T-helper 1 cell treated with Interleukin-12 subunit alpha and Interleukin-12 subunit beta and Interleukin-4 antibody, amounts not matched to agents 30 μg/mL and 1 μg/mL, for 36 hours (primary cell): ENCODE data around the gene STAT4.

Source experiments
- H3K27ac Mint-ChIP-seq: one replicate; pipeline ENCODE4 v1.8.0; 2021; ENCODE audit warnings: mild to moderate bottlenecking, mixed read lengths
- H3K27me3 Mint-ChIP-seq: one replicate; pipeline ENCODE4 v1.8.0; 2021; ENCODE audit warnings: low read depth, mixed read lengths
- H3K36me3 Mint-ChIP-seq: one replicate; pipeline ENCODE4 v1.8.0; 2021; ENCODE audit warnings: low read depth, mixed read lengths
- H3K4me1 Mint-ChIP-seq: one replicate; pipeline ENCODE4 v1.8.0; 2021; ENCODE audit warnings: low read depth, mixed read lengths
- H3K4me3 Mint-ChIP-seq: one replicate; pipeline ENCODE4 v1.8.0; 2021; ENCODE audit warnings: mild to moderate bottlenecking, moderate library complexity, mixed read lengths
- H3K9me3 Mint-ChIP-seq: one replicate; pipeline ENCODE4 v1.8.0; 2021; ENCODE audit warnings: mixed read lengths

STAT4 gene

DNA sequence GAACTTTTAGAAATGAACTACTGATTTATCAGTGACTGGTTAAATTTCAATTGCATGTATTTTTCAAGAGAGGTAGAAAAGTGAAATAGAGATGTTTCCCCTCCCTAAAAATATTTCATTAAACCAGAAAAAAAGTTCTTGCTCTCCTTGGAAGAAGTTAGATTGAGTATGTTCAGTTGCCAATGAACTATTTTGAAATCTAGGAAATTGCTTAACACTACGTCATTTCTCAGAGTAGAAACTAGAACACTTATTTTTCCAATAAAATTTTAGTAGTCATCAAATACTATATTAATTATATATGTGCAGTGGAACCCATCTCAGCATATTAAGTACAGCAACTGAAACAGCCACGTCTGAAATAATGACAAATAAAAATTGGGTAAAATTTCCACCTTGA is 85.0 kb downstream of the STAT4 start:
- Mint-ChIP-seq H3K27me3 (no peaks in the 10 kb centered on the region), H3K4me3 (peak overlapping the region; percentile 83), H3K9me3 (no peaks in the 10 kb centered on the region), H3K4me1 (peaks cover 64% of the 10 kb centered on the region), H3K27ac (peak overlapping the region; percentile 82), H3K36me3 (peaks cover 55% of the 10 kb centered on the region)

DNA sequence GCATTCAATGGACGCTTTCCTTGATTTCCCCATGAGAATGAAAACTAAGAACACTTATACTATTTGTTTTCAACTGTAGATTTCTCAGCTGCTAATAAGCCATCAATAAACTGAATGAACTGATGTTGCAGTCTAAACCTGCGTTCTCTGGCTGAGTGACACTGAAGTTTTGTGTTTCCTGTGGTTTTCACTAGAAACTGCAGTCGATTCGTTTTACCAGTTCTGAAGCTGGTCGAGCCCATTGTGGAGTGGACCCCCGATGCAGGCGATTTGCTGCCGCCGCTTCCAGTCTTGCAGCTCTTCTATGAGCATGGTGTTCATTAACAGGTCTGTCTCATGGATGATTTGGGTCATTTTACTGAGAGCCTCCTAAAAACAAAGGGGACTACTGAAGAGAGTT is 86.2 kb downstream of the STAT4 start:
- Mint-ChIP-seq H3K4me1 (peaks cover 57% of the 10 kb centered on the region), H3K27me3 (no peaks in the 10 kb centered on the region), H3K9me3 (no peaks in the 10 kb centered on the region), H3K36me3 (peaks cover 56% of the 10 kb centered on the region), H3K4me3 (peak overlapping the region; percentile 96), H3K27ac (peak overlapping the region; percentile 96)

DNA sequence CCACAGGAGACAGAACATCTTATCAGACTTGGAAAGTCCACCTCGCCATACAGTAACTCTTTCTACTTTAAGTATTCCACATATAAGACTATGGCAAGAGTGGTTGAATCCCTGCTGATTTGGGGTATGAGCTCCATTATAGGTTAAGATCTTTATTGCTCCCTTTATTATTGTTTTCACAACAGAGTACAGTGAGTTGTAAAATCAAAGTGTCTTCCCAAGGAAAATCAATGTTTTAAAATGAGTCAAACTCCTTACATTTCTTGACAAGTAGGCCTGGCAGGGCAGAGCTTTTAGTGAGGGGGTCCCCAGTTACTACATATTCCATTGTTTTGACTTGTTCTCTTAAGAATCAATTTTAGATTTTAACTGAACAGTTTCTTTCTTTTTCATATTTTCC is 87.2 kb downstream of the STAT4 start:
- H3K9me3 Mint-ChIP-seq: no peaks in the 10 kb centered on the region
- peaks cover 55% of the 10 kb centered on the region for H3K4me1 Mint-ChIP-seq
- H3K4me3 Mint-ChIP-seq: peak overlapping the region; percentile 76
- H3K36me3 Mint-ChIP-seq: peaks cover 56% of the 10 kb centered on the region
- H3K27me3 Mint-ChIP-seq: no peaks in the 10 kb centered on the region
- H3K27ac Mint-ChIP-seq: peak overlapping the region; percentile 81

DNA sequence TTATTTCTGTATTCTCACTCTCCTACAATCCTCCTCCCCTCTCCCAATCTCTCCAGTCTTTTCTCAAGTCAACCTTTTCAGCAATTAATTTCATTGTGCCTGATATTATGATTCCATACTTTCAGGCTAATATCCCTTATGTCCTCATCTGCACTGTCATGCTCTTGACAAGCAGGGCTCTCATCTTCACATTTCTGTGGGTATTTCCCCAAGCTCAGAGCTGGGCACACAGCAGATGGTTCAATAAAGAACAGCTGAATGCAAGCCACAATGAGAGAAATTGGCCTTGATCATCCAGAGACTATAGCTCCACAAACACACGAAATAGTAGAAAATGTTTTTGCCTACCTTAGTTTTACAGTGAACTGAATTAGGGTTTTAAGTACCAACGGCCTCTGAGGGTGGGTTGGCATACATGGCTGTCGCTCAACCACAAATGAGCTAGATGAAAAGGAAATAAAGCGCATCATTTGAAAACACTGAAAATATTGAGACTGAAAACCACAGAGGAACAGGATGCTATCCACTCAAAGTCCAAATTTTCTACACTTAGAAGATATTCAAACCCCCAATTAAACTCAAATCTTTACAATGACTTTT is 89.3 kb downstream of the STAT4 start:
- Mint-ChIP-seq H3K27ac (peak overlapping the region; percentile 63), H3K4me1 (peaks cover 46% of the 10 kb centered on the region), H3K36me3 (peaks cover 53% of the 10 kb centered on the region), H3K9me3 (no peaks in the 10 kb centered on the region), H3K4me3 (peak overlapping the region; percentile 58), H3K27me3 (no peaks in the 10 kb centered on the region)

DNA sequence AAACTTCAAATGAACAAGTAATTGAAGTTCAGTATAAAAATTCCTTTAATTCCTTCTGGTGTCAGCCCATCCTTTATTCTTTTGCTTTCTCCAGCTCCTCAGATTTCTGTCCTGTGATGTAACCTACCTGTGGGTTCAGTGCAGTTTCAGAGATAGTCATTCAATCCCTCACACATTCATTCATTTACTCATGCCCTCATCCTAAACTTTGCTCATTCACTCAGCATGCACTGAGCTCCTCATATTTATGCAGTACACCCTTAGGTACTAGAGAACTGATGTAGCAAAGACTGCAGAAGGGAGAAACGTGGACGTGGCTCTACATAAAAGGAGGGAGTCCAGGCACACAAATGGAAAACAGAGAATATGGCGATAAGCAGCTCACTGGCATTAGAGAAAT is 91.5 kb downstream of the STAT4 start:
- Mint-ChIP-seq H3K27ac (no peak overlapping the region), H3K27me3 (no peaks in the 10 kb centered on the region), H3K4me1 (peaks cover 51% of the 10 kb centered on the region), H3K9me3 (no peaks in the 10 kb centered on the region), H3K36me3 (peaks cover 49% of the 10 kb centered on the region), H3K4me3 (no peak overlapping the region)

DNA sequence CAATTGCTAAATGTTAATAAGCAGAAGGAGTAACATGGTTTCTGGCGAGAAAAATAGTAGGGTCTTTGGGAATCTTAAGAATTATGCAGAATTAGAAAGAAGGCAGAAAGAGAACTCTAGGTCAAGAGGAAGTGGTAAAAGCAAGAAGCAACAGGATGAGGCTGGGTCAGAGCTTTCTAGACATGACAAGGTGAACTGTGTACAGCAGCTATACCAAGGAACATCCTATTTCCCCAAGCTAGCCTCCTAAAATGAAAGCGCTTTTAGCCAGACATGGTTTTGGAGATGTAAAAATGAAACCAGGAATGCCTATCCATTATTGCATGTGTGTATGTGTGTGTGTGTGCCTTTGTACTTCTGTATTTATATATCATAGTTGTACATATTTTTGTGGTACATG is 94.6 kb downstream of the STAT4 start:
- H3K9me3 Mint-ChIP-seq: no peaks in the 10 kb centered on the region
- H3K36me3 Mint-ChIP-seq: peaks cover 27% of the 10 kb centered on the region
- H3K4me3 Mint-ChIP-seq: peak overlapping the region; percentile 51
- peak overlapping the region; percentile 75 for H3K27ac Mint-ChIP-seq
- H3K4me1 Mint-ChIP-seq: peaks cover 30% of the 10 kb centered on the region
- no peaks in the 10 kb centered on the region for H3K27me3 Mint-ChIP-seq

DNA sequence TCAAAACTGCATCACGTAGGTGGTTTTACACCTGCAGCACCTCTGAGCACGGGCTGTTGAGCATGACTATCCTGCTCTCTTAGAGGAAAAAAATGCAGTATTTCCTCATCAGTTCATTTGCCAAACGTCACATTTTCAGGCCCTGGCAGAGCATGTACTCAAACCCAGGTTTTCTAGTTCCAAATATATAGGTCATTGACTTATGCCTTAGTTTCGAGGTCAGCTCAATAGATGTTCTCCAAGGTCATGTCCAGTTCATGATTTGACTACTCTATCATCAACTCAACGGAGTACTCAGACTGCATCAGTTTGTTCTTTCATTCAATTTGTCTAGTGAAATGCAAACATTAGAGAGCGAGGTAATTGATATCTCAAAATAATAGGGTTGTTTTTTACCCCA is 97.5 kb downstream of the STAT4 start:
- H3K27ac Mint-ChIP-seq: no peak overlapping the region
- no peaks in the 10 kb centered on the region for H3K27me3 Mint-ChIP-seq
- peaks cover 19% of the 10 kb centered on the region for H3K4me1 Mint-ChIP-seq
- H3K9me3 Mint-ChIP-seq: no peaks in the 10 kb centered on the region
- H3K4me3 Mint-ChIP-seq: no peak overlapping the region
- H3K36me3 Mint-ChIP-seq: peaks cover 15% of the 10 kb centered on the region

DNA sequence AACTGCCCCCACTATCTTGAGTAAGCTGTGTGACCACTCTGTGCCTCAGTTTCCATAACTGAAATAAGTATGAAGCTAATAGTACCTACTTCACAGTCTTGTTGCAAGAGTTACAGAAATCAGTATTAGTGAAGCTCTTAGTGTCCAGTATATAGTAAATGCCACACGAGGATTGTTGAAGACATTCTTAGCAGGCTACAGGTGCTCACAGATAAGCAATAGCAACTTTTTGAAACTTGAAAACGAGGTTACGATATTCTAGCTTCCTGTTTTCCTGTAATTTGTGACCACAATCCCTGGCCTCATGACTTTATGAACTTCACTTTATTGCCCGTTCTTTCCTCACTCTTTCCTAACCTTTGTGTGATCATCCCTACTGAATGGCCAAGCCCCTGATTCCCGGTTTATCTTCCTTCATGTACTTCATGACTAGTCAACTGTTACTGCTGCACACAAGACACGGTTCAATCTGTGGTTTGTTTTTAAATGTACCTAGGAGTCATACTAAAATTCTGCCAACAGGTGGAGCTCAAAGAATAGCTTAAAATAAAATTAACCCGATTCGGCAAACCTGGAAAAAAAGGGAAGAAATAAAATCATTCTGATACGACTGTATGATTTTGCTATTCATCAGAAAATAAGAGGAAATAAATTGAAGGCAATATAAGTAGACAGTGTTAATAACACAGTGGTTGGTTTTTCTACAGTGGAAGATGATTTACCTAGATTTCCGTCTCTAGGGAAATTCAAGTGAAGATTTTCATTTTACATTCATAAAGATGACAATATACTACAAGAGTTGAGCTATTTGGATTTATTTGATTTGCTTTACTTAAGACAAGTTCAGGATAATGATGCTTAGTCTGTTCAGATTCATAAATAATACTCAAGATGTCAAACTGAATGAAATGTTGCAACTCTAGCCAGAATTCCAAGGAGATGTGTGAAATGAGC is 98.7 kb downstream of the STAT4 start:
- Mint-ChIP-seq H3K27me3 (no peaks in the 10 kb centered on the region), H3K27ac (no peak overlapping the region), H3K4me1 (peaks cover 19% of the 10 kb centered on the region), H3K4me3 (no peak overlapping the region), H3K36me3 (peaks cover 19% of the 10 kb centered on the region), H3K9me3 (no peaks in the 10 kb centered on the region)

DNA sequence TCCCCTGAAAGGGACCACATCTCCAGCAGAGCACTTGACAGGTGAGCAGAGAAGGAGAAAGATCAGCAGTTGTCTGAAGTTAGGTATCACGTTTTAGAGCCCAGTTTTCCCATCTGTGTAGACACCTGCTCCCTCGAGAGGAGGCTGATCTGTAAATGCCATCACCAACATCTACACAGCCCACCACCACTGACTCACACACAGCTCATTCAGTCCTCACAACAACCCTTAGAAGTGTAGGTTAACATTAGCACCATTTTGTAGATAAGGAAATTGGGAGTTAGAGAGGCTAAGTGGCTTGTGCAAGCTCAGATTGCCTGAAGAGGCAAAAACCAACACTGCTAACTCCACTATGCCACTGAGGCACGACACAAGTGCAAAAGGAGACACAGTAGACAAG is 99.6 kb downstream of the STAT4 start:
- peaks cover 26% of the 10 kb centered on the region for H3K36me3 Mint-ChIP-seq
- H3K27me3 Mint-ChIP-seq: no peaks in the 10 kb centered on the region
- no peak overlapping the region for H3K27ac Mint-ChIP-seq
- H3K4me1 Mint-ChIP-seq: peaks cover 16% of the 10 kb centered on the region
- no peaks in the 10 kb centered on the region for H3K9me3 Mint-ChIP-seq
- H3K4me3 Mint-ChIP-seq: no peak overlapping the region

DNA sequence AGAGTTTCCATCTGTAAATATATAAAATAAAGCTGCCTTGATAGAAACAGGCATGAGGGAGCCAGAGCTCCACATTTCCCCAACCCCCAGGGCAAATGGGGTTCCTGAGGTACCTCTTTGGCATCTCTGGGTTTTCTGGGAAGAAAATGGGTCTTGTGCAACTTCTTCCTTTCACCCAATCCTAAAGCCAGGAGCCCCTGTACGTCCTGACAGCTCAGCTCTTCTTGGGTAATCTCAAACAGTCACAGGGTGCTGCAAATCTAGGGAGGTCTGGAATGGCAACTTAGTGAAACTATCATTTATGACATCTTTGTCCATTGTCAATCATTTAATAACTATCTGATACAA is 100.2 kb downstream of the STAT4 start:
- Mint-ChIP-seq H3K4me3 (no peak overlapping the region), H3K27me3 (no peaks in the 10 kb centered on the region), H3K9me3 (no peaks in the 10 kb centered on the region), H3K27ac (peak overlapping the region; percentile 18), H3K4me1 (peaks cover 12% of the 10 kb centered on the region), H3K36me3 (peaks cover 29% of the 10 kb centered on the region)

DNA sequence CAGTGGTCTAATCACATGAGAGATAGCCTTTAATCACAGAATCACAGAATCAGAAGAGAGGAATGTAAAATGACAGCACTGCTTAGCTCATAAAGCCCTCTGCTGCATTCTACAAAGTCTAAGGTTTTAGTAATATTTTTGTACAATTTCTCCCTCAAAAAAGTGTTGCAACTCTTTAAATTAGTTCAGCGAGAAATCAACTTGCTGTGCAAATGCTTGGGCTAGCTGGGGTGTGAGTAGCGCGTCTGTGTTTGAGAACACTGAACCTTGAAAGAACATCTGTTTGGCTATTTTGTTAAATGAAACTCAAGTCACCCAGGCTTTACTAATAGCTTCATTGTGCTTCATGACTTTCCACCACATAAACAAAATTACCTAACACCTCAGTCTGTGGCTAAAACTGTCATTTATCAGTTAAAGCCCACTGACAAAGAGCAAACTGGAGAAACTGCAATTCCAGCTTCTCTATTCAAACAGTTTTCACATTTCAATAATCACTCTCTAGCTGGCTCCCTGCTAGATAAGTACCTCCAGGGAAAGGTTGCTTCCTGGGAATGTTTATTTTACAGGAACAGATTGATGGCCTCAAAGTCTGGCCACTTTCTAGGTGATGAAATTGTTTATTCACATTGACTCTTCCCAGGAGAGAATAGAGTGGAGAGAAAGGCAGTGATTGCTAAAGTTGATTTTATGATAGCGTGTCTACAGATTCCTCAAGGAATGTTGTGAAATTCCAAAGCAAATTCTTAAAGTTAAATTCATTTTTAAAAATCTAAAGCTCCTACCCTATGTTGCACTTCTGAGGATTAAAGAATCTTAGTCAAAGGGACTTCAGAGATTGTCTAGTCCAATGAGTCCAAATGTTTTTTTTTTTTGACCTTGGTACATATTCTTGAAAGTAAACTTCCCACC is 100.8 kb downstream of the STAT4 start:
- H3K9me3 Mint-ChIP-seq: no peaks in the 10 kb centered on the region
- peaks cover 35% of the 10 kb centered on the region for H3K36me3 Mint-ChIP-seq
- no peaks in the 10 kb centered on the region for H3K27me3 Mint-ChIP-seq
- no peak overlapping the region for H3K27ac Mint-ChIP-seq
- peaks cover 12% of the 10 kb centered on the region for H3K4me1 Mint-ChIP-seq
- no peak overlapping the region for H3K4me3 Mint-ChIP-seq

DNA sequence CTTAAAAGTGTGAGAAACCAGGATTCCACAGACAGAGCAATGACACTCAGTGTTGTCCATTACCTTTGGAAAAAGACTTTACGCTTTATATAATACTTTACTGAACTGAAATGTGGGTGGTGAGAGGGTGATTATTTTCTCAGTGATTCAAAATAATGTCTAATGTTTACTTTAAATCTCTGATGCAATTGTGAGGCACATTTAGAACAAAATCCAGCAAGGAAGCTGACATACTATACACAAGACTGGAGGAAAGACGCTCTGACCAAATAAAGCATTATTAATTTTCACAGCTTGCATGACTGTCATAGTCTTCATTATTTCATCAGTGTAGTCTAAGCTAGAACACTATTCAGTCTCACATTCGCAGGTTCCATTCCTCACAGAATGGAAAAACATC is 102.7 kb downstream of the STAT4 start:
- Mint-ChIP-seq H3K4me1 (peaks cover 7% of the 10 kb centered on the region), H3K36me3 (peaks cover 47% of the 10 kb centered on the region), H3K4me3 (no peak overlapping the region), H3K9me3 (peaks cover 10% of the 10 kb centered on the region), H3K27ac (no peak overlapping the region), H3K27me3 (no peaks in the 10 kb centered on the region)

DNA sequence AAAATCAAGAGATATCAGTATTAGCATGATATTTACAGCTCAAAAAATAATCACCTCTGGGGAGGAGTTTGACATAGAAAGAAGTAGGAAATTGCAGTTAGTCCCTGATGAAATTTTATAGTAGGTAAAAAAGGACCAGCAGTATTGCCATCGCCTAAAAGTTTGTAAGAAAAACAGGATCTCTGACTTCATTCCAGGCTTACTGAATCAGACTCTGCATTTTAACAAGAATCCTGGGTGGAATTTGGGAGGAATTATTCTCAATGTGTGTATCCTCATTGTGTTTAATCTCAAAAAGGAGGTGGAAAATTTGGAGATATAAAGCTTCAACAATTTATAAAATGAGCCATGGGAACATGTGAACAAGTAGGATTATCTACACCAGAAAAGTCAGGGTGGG is 105.7 kb downstream of the STAT4 start:
- Mint-ChIP-seq H3K27ac (no peak overlapping the region), H3K4me1 (peaks cover 14% of the 10 kb centered on the region), H3K9me3 (peaks cover 10% of the 10 kb centered on the region), H3K27me3 (no peaks in the 10 kb centered on the region), H3K36me3 (peaks cover 55% of the 10 kb centered on the region), H3K4me3 (no peak overlapping the region)

DNA sequence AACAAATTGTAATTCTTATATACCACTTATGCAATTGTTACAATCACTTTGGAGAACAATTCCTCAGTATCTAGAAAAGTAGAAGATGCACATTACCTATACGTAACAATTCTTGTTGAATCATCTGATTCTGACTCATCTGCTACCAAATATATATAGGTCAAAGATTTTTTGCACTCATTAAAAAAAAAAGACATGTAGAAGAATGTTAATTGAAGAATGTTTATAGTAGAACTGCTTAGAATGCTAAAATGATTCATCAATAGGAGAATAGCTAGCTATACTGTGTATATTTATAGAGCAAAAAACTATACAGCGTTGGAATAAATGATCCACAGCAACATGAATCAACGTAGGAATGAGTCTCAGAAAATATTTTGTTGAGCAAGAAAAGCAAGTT is 107.4 kb downstream of the STAT4 start:
- H3K27me3 Mint-ChIP-seq: no peaks in the 10 kb centered on the region
- H3K27ac Mint-ChIP-seq: no peak overlapping the region
- peaks cover 10% of the 10 kb centered on the region for H3K9me3 Mint-ChIP-seq
- H3K4me1 Mint-ChIP-seq: peaks cover 30% of the 10 kb centered on the region
- no peak overlapping the region for H3K4me3 Mint-ChIP-seq
- H3K36me3 Mint-ChIP-seq: peaks cover 67% of the 10 kb centered on the region
